IMR-90 (cell line): ENCODE results near the gene PPP1R9A. TPM values are rescaled to one million over a fixed set of nuclear protein-coding genes. Genes with fewer than 3 reads are reported as not detected.

Experiments used
- ATAC-seq: fragments of 200-7000 bp; cut with Tn5 transposase; 2 replicates; pipeline ENCODE4 v1.9.1; 2020; ENCODE audit warnings: low read depth, mild to moderate bottlenecking, moderate library complexity
- BruUV-seq: library from RNA; stranded (reverse); fragments of 400-500 nt; replicated peaks from 2 replicates; lab custom pipeline; 2021; lab: Mats Ljungman, UMichigan
- CTCF ChIA-PET: fragments of 300-600 bp; formaldehyde crosslinking; extraction: SDS; loops from one replicate; lab custom pipeline; 2021; ENCODE audit warnings: antibody characterized with exemption; lab: Yijun Ruan, JAX
- POLR2A ChIA-PET: fragments of 300-600 bp; sonication (Branson Sonifier 250); formaldehyde crosslinking; loops from one replicate; lab custom pipeline; 2022; ENCODE audit warnings: antibody characterized with exemption; ENCODE audit not compliant: unreplicated experiment; lab: Charles Lee
- DNase-seq: peaks from one replicate; pipeline ENCODE4 v3.0.0; 2013
- H2AFZ ChIP-seq: replicated peaks from 2 replicates; pipeline ENCODE3; 2013; ENCODE audit warnings: low read length, mild to moderate bottlenecking; ENCODE audit not compliant: poor library complexity
- H2AK5ac ChIP-seq: 2 replicates; pipeline ENCODE4 v1.6.1; 2013; ENCODE audit warnings: low read depth, low read length, inconsistent platforms
- H2AK9ac ChIP-seq: replicated peaks from 2 replicates; pipeline ENCODE3; 2013; ENCODE audit warnings: mild to moderate bottlenecking, low read depth, low read length, moderate library complexity; ENCODE audit not compliant: poor library complexity
- H2BK120ac ChIP-seq: 2 replicates; pipeline ENCODE4 v1.6.1; 2013; ENCODE audit warnings: low read depth, low read length, inconsistent platforms
- H2BK15ac ChIP-seq: 3 replicates; pipeline ENCODE4 v1.6.1; 2013; ENCODE audit warnings: low read depth, low read length, inconsistent platforms
- H2BK20ac ChIP-seq: 2 replicates; pipeline ENCODE4 v1.6.1; 2013; ENCODE audit warnings: low read depth, mild to moderate bottlenecking, inconsistent platforms, low read length, moderate library complexity
- H2BK5ac ChIP-seq: 2 replicates; pipeline ENCODE4 v1.6.1; 2013; ENCODE audit warnings: mild to moderate bottlenecking, low read depth, low read length, inconsistent platforms; ENCODE audit not compliant: poor library complexity, severe bottlenecking
- H3K14ac ChIP-seq: replicated peaks from 2 replicates; pipeline ENCODE4 v1.6.1; 2013; ENCODE audit warnings: low read depth, low read length, inconsistent platforms
- H3K18ac ChIP-seq: 2 replicates; pipeline ENCODE4 v1.6.1; 2013; ENCODE audit warnings: low read depth, low read length, control low read depth
- H3K23ac ChIP-seq: 2 replicates; pipeline ENCODE4 v1.6.1; 2013; ENCODE audit warnings: low read depth, low read length, inconsistent platforms
- H3K27ac ChIP-seq: 2 replicates; pipeline ENCODE4 v1.5.1; 2013; ENCODE audit warnings: mild to moderate bottlenecking, control low read depth, low read length; ENCODE audit not compliant: insufficient read depth
- H3K27me3 ChIP-seq: 2 replicates; pipeline ENCODE4 v1.6.1; 2013; ENCODE audit warnings: low read length; ENCODE audit not compliant: control insufficient read depth, insufficient read depth
- H3K36me3 ChIP-seq: 2 replicates; pipeline ENCODE4 v1.6.1; 2013; ENCODE audit warnings: low read length, mixed read lengths; ENCODE audit not compliant: control insufficient read depth, insufficient read depth
- H3K4ac ChIP-seq: 2 replicates; pipeline ENCODE4 v1.6.1; 2013; ENCODE audit warnings: low read depth, low read length, inconsistent platforms
- H3K4me1 ChIP-seq: 2 replicates; pipeline ENCODE4 v1.6.1; 2013; ENCODE audit warnings: low read length, mixed read lengths; ENCODE audit not compliant: control insufficient read depth, insufficient read depth
- H3K4me2 ChIP-seq: 2 replicates; pipeline ENCODE4 v1.6.1; 2013; ENCODE audit warnings: low read depth, mild to moderate bottlenecking, control low read depth, low read length, moderate library complexity
- H3K4me3 ChIP-seq: 2 replicates; pipeline ENCODE4 v1.5.1; 2013; ENCODE audit warnings: low read depth, mild to moderate bottlenecking, control low read depth, low read length, moderate library complexity; ENCODE audit not compliant: insufficient read depth
- H3K56ac ChIP-seq: 2 replicates; pipeline ENCODE4 v1.6.1; 2013; ENCODE audit warnings: low read length, inconsistent platforms; ENCODE audit not compliant: insufficient read depth; ENCODE audit errors: extremely low read depth
- H3K79me1 ChIP-seq, 2 experiments: 2 replicates each; pipeline ENCODE4 v1.6.1; 2013; ENCODE audit warnings: low read length in 2 of 2, inconsistent platforms in 1 of 2, low read depth in 1 of 2
- H3K9ac ChIP-seq: 2 replicates; pipeline ENCODE4 v1.6.1; 2013; ENCODE audit warnings: low read depth, low read length, control low read depth
- H3K9me1 ChIP-seq: 2 replicates; pipeline ENCODE4 v1.6.1; 2013; ENCODE audit warnings: low read length, inconsistent platforms; ENCODE audit not compliant: insufficient read depth
- H3K9me3 ChIP-seq: 2 replicates; pipeline ENCODE4 v1.6.1; 2013; ENCODE audit warnings: low read length; ENCODE audit not compliant: control insufficient read depth, insufficient read depth
- H4K20me1 ChIP-seq: 2 replicates; pipeline ENCODE4 v1.6.1; 2013; ENCODE audit warnings: low read length, inconsistent platforms; ENCODE audit not compliant: insufficient read depth
- H4K5ac ChIP-seq: 2 replicates; pipeline ENCODE4 v1.6.1; 2013; ENCODE audit warnings: mild to moderate bottlenecking, low read depth, low read length, control low read depth
- H4K8ac ChIP-seq, 2 experiments: 2 replicates each; pipeline ENCODE4 v1.6.1; 2013; ENCODE audit warnings: low read depth in 2 of 2, low read length in 2 of 2, control low read depth in 1 of 2, inconsistent platforms in 1 of 2
- H4K91ac ChIP-seq: 2 replicates; pipeline ENCODE4 v1.6.1; 2013; ENCODE audit warnings: low read depth, low read length, inconsistent platforms; ENCODE audit not compliant: insufficient read depth
- CHD1 ChIP-seq: IDR thresholded peaks from 2 replicates; pipeline ENCODE4 v1.6.1; 2012; ENCODE audit warnings: low read depth, low read length, improper control_type of control experiment
- WGBS, 2 experiments: methylation state at CpG; one replicate each; pipeline versions ENCODE4 v1.1.5 to v1.1.7; 2013; ENCODE audit warnings: missing lambda C conversion rate in 2 of 2; ENCODE audit not compliant: insufficient read length in 1 of 2; ENCODE audit errors: extremely low coverage in 2 of 2; 5-methylcytosine and 5-hydroxymethylcytosine counted together
- dilution Hi-C: fragments of 300-500 bp; cut with HindIII; formaldehyde crosslinking; loops from one replicate; pipeline ENCODE4 v1.14.3; 2018; ENCODE audit warnings: low sequenced_read_pairs; ENCODE audit not compliant: unreplicated experiment
- in situ Hi-C: fragments of 300-500 bp; cut with MboI; formaldehyde crosslinking; loops from 3 replicates; pipeline ENCODE4 v1.14.3; 2019; ENCODE audit warnings: low sequenced_read_pairs, inconsistent platforms, mixed read lengths
- intact Hi-C: fragments of 100-400 bp; cut with micrococcal nuclease; formaldehyde crosslinking; loops from 2 replicates; pipeline ENCODE4 v1.10.0; 2022
- polyA plus RNA-seq, 3 experiments: library from polyadenylated mRNA; depleted of rRNA; stranded (reverse); fragments of >200 nt; gene quantifications; 2 replicates each; pipeline ENCODE4 v1.2.3, GENCODE V29; 2012; ENCODE audit warnings: low replicate concordance in 1 of 3
- total RNA-seq: library from RNA; depleted of rRNA; stranded (reverse); fragments of >200 nt; gene quantifications from 2 replicates; pipeline ENCODE4 v1.2.3, GENCODE V29; 2012

The PPP1R9A gene
- total and polyA plus RNA-seq, 2 of the 4 experiments (the other 2 are of a cell fraction), result not detected

- in situ Hi-C loops (no loop called here), dilution Hi-C loops (no loop called here), intact Hi-C loops (no loop called here)
- H2BK15ac ChIP-seq, result no peak overlapping the region
- no peak overlapping the region for H4K91ac ChIP-seq
- no peak overlapping the region for H3K27ac ChIP-seq
- ChIA-PET CTCF (no interaction called here), POLR2A (interaction anchor here (0.6 to 0.7 kb wide), 2 partner anchors 80 to 252 kb away, joined by 6 read pairs; no protein-coding TSS in a partner anchor)
- ATAC-seq (no peak), DNase-seq (no peak)
- H3K36me3 ChIP-seq, result no peaks in the 10 kb centered on the region
- H3K23ac ChIP-seq, result no peak overlapping the region
- no peaks in the 10 kb centered on the region for H3K4me1 ChIP-seq
- no peaks in the 10 kb centered on the region for H3K9me3 ChIP-seq
- no peak overlapping the region for H2BK5ac ChIP-seq
- TF ChIP-seq CHD1, result no peak
- H4K5ac ChIP-seq, result no peak overlapping the region
- H3K79me1 ChIP-seq, result no peaks in the 10 kb centered on the region
- H3K18ac ChIP-seq, result no peak overlapping the region
- no peaks in the 10 kb centered on the region for H3K9me1 ChIP-seq
- no TSS peak for BruUV-seq
- no peak overlapping the region for H3K14ac ChIP-seq
- H3K27me3 ChIP-seq, result no peaks in the 10 kb centered on the region
- no peaks in the 10 kb centered on the region for H4K20me1 ChIP-seq
- no peak overlapping the region for H4K8ac ChIP-seq
- H3K4me3 ChIP-seq, result no peak overlapping the region
- no peak overlapping the region for H2BK20ac ChIP-seq
- H2AFZ ChIP-seq, result no peak overlapping the region
- H2AK9ac ChIP-seq, result no peak overlapping the region
- no peak overlapping the region for H3K56ac ChIP-seq
- H2AK5ac ChIP-seq, result no peak overlapping the region
- no CpG with 5 or more reads among the region's 4 CpGs for WGBS, 2 experiments
- no peak overlapping the region for H3K4ac ChIP-seq
- H3K9ac ChIP-seq, result no peak overlapping the region
- H3K4me2 ChIP-seq, result no peak overlapping the region
- no peak overlapping the region for H2BK120ac ChIP-seq
Measured at GRCh38 chr7:94974423-94974822, 67.0 kb downstream of the PPP1R9A start.
